Dendritic cell treated with granulocyte-macrophage colony-stimulating factor and Interleukin-4, amounts not matched to agents 40 ng/mL and 50 ng/mL, for 4 days (primary cell): ENCODE results near the gene GNA14.
A peak's percentile ranks its signal among the peaks of the same experiment; 100 is the strongest.
"Not testable (repeated sequence)": the region's sequence is repeated elsewhere in the genome, so short reads cannot be mapped to it uniquely, and the experiment has no call there.

Experiments
- H3K27ac Mint-ChIP-seq: one replicate; pipeline ENCODE4 v1.8.0; 2022; ENCODE audit warnings: mild to moderate bottlenecking, mixed read lengths
- H3K27me3 Mint-ChIP-seq: one replicate; pipeline ENCODE4 v1.8.0; 2022; ENCODE audit warnings: mild to moderate bottlenecking, mixed read lengths
- H3K36me3 Mint-ChIP-seq: one replicate; pipeline ENCODE4 v1.8.0; 2022; ENCODE audit warnings: low read depth, mixed read lengths
- H3K4me1 Mint-ChIP-seq: one replicate; pipeline ENCODE4 v1.8.0; 2022; ENCODE audit warnings: low read depth, mixed read lengths
- H3K4me3 Mint-ChIP-seq: one replicate; pipeline ENCODE4 v1.8.0; 2022; ENCODE audit warnings: mild to moderate bottlenecking, moderate library complexity, mixed read lengths
- H3K9me3 Mint-ChIP-seq: one replicate; pipeline ENCODE4 v1.8.0; 2022; ENCODE audit warnings: mixed read lengths
- intact Hi-C: fragments of 100-400 bp; cut with micrococcal nuclease; formaldehyde crosslinking; loops from one replicate; pipeline ENCODE4 v1.15.0; 2022

Gene GNA14

DNA sequence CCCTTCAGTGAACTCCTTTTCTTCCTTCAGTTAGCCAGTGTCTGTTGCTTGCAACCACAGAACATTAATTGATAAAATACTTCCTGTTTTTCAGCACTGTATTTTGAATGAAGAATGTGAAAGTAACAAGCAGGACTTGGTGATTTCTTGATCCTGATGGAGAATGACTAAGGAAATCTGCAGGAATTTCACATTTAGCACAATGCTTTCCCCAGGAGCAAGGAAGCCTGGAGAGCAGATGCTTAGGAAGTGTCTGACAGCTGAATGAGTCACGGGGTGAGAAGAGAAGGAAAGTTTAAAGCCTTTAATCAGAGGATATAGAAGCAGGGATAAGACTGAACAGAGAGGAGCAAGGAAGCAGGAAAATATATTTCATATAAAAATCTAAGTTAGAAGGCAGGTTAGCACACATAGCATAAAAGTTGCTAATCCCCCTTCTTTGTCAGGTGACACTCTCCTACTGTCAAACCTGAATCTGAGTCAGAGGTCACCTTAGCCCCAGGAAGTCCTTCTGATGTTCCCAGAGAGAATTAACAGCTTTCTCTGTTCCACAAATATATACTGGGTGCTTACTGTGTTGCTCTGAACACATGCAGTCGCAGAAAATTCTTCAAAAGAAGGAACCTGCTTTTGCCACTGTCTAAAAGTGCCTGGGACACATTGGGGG lies 59.7 kb downstream of the GNA14 start:
- Mint-ChIP-seq H3K27ac (no peak overlapping the region), H3K4me3 (peak overlapping the region; percentile 15), H3K9me3 (no peaks in the 10 kb centered on the region), H3K27me3 (no peaks in the 10 kb centered on the region), H3K4me1 (peaks cover 8% of the 10 kb centered on the region), H3K36me3 (no peaks in the 10 kb centered on the region)
- intact Hi-C loops, result no loop called here

DNA sequence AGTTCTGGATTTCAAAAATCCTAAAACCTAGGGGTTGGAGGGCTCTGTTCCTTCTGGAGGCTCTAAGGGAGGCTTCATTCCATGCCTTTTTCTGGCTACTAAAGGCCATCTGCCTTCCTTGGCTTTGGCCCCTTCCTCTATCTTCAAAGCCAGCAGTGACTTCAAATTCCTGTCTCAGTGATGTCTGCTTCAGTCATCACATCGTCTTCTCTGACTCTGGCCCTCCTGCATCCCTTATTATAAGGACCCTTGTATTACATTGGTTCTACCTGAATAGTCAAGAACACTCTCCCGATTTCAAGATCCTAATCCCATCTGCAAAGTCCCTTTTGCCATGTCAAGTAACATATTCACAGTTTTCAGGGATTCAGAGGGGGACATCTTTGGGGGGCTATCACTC lies 60.3 kb downstream of the GNA14 start:
- Mint-ChIP-seq H3K27ac (no peak overlapping the region), H3K4me1 (peaks cover 8% of the 10 kb centered on the region), H3K36me3 (no peaks in the 10 kb centered on the region), H3K9me3 (no peaks in the 10 kb centered on the region), H3K27me3 (no peaks in the 10 kb centered on the region), H3K4me3 (no peak overlapping the region)
- intact Hi-C loops, result no loop called here

DNA sequence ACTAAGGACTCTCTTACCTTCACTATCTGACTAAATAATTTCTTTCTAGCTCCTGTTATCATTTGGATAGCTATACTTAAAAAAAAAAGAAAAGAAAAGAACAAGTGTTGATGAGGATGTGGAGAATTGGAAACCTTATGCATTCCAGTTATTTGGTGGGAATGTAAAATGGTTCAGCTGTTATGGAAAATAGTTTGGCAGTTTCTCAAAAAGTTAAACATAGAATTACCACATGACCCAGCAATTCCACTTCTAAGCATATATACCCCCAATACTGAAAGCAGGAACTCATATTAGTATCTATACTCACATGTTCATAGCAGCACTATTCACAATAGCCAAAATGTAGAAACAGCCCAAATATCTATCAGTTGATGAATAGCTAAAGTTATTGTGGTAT lies 61.1 kb downstream of the GNA14 start:
- intact Hi-C loops, result no loop called here
- H3K27ac Mint-ChIP-seq, result no peak overlapping the region
- no peak overlapping the region for H3K4me3 Mint-ChIP-seq
- no peaks in the 10 kb centered on the region for H3K36me3 Mint-ChIP-seq
- H3K4me1 Mint-ChIP-seq, result peaks cover 8% of the 10 kb centered on the region
- H3K9me3 Mint-ChIP-seq, result no peaks in the 10 kb centered on the region
- H3K27me3 Mint-ChIP-seq, result no peaks in the 10 kb centered on the region

DNA sequence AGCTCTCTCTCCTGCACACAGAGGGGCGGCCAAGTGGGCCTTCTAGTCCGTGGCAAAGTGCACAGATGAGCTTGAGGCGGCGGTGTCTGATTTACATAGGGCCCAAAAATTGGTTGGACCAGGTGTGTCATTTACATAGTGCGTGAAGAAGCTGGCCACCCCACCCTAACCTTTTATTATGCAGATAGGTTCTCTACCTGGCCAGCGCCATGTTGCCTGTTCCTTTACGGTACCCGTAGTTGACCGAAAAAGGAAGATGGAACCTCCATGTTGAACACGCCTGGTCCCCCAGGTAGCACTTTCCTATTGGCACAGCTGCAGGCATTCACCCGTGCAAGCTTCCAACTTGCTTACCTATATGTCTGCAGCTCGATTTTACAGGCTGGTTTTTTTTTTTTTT lies 61.5 kb downstream of the GNA14 start:
- H3K4me1 Mint-ChIP-seq, result peaks cover 8% of the 10 kb centered on the region
- no peaks in the 10 kb centered on the region for H3K27me3 Mint-ChIP-seq
- H3K4me3 Mint-ChIP-seq, result no peak overlapping the region
- no peaks in the 10 kb centered on the region for H3K36me3 Mint-ChIP-seq
- no peak overlapping the region for H3K27ac Mint-ChIP-seq
- intact Hi-C loops, result no loop called here
- H3K9me3 Mint-ChIP-seq, result no peaks in the 10 kb centered on the region

DNA sequence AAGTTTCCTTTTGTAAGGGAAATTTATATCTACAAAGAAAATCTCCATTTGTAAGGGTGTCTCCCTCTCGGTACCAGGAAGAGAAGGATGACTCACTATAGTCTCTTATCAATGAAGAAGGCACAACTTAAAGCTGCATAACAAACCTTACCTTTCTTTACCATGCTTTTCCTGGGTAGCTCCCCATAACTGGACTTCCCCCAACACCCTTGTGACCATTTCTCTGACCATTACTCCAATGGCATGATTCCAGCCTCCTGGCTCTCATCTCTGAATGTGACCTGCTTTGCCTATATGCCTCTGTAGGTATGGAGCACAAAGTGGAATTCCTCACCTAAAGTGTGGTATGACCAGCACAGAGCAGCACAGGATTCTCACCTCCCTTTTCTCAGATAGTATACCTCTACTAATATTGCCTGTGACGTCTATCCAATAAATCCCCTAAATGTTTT lies 62.8 kb downstream of the GNA14 start:
- Mint-ChIP-seq H3K36me3 (no peaks in the 10 kb centered on the region), H3K9me3 (no peaks in the 10 kb centered on the region), H3K27me3 (no peaks in the 10 kb centered on the region), H3K4me3 (no peak overlapping the region), H3K4me1 (peaks cover 8% of the 10 kb centered on the region), H3K27ac (no peak overlapping the region)
- intact Hi-C loops, result no loop called here

DNA sequence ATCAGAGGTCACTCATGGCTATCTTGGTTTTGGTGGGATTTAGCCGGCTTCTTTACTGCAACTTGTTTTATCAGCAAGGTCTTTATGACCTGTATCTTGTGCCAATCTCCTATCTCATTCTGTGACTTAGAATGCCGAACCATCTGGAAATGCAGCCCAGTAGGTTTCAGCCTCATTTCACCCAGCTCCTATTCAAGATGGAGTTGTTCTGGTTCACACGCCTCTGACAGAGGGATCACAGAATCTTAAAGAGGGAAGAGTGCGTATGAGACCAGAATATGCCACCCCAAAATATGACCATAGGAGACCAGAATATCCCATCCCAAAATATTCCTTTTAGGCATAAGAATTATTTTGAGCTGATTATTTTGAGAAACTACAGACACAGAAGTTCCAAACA lies 63.2 kb downstream of the GNA14 start:
- H3K4me1 Mint-ChIP-seq, H3K4me3 Mint-ChIP-seq, H3K27me3 Mint-ChIP-seq, H3K36me3 Mint-ChIP-seq, H3K27ac Mint-ChIP-seq, intact Hi-C loops, H3K9me3 Mint-ChIP-seq: not testable (repeated sequence)

DNA sequence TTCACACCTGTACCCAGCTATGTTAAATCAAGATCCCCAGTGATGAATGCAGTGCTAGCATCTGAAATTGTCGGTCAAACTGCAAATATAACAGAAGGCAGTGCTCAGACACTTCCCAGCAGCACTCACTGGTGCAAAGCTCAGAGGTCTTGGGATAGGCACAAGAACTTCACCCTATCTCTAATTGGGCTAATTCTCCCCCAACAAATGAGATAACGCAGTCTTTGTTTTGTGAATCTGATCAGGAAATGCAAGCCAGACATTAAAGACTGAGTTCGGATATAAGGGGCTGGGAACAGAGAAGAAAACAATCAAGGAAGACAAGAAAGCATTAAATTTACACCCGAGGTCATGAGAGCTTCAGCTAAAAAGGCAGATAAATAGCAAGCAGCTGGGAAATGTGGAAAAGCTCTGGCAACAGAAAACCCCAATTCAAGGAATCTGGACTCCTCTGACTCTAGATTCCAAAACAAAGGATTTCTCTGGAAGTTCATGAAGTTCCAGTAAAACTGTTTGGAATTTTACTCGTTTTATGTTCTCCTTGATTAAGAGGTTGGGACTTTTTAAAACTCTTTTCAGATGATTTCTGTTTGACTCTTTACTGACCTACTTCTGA lies 65.1 kb downstream of the GNA14 start:
- H3K4me3 Mint-ChIP-seq, result no peak overlapping the region
- H3K36me3 Mint-ChIP-seq, result no peaks in the 10 kb centered on the region
- no peaks in the 10 kb centered on the region for H3K9me3 Mint-ChIP-seq
- no peak overlapping the region for H3K27ac Mint-ChIP-seq
- H3K27me3 Mint-ChIP-seq, result no peaks in the 10 kb centered on the region
- intact Hi-C loops, result no loop called here
- peaks cover 3% of the 10 kb centered on the region for H3K4me1 Mint-ChIP-seq

DNA sequence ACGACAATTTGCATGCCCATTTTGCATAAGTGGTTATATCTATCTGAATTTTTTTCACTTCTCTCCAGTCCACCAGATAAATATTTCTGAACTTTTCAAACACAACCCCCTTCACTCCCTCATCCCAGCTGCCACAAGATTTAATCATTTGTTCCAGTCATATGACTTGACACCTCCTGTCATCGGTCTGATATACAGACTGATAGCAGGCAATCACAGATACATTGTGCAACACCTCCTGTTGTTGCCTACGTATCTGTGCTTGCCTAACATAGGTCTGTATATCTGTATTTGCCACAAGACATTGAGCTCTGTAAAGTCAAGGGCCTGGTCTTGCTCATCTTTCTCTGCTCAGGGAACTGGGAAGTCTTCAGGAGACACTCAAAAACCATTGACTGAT lies 65.6 kb downstream of the GNA14 start:
- intact Hi-C loops, result no loop called here
- H3K27ac Mint-ChIP-seq, result no peak overlapping the region
- H3K27me3 Mint-ChIP-seq, result no peaks in the 10 kb centered on the region
- H3K36me3 Mint-ChIP-seq, result no peaks in the 10 kb centered on the region
- no peaks in the 10 kb centered on the region for H3K9me3 Mint-ChIP-seq
- H3K4me3 Mint-ChIP-seq, result no peak overlapping the region
- H3K4me1 Mint-ChIP-seq, result no peaks in the 10 kb centered on the region

DNA sequence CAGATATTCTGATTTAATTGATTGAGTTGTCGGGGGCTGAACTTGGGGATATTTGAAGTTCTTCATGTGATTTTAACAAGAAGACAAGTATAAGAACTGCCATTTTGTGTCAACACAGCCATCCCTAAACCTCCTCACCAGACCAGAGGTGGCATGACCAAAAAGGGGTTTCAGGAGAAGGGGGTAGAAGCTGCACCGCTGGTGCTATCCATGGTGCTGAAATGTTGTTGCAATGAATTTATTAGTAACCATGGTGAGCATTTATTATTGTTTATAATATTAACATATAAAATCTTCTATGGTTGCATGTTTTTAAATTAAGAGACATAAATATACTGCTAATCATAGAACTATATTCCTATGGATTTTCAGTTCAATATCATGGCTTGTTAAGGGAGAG lies 72.3 kb downstream of the GNA14 start:
- H3K36me3 Mint-ChIP-seq, result no peaks in the 10 kb centered on the region
- H3K4me1 Mint-ChIP-seq, result no peaks in the 10 kb centered on the region
- intact Hi-C loops, result no loop called here
- H3K9me3 Mint-ChIP-seq, result no peaks in the 10 kb centered on the region
- no peaks in the 10 kb centered on the region for H3K27me3 Mint-ChIP-seq
- no peak overlapping the region for H3K4me3 Mint-ChIP-seq
- H3K27ac Mint-ChIP-seq, result no peak overlapping the region

DNA sequence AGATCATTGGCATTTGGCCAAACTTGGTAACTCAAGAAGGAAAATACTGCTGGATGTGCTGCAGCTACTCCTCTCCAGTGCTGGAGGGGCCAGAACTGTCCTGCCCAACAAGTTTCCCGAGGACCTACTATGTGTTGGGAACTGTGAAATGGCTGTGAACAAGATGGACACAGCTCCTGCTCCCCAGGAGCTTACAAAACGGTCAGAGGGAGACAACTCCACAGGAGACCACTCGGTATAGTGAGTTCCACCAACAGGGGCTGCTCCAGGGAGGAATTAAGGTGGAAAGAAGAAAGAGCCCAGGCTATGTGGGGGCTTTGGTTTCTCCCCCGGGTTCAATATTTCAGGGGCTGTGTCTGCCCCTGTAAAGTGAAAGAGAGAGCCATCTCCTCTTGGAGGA lies 78.8 kb downstream of the GNA14 start:
- Mint-ChIP-seq H3K27ac (no peak overlapping the region), H3K27me3 (peaks cover 3% of the 10 kb centered on the region), H3K9me3 (no peaks in the 10 kb centered on the region), H3K4me3 (no peak overlapping the region), H3K36me3 (no peaks in the 10 kb centered on the region), H3K4me1 (no peaks in the 10 kb centered on the region)
- intact Hi-C loops, result no loop called here

DNA sequence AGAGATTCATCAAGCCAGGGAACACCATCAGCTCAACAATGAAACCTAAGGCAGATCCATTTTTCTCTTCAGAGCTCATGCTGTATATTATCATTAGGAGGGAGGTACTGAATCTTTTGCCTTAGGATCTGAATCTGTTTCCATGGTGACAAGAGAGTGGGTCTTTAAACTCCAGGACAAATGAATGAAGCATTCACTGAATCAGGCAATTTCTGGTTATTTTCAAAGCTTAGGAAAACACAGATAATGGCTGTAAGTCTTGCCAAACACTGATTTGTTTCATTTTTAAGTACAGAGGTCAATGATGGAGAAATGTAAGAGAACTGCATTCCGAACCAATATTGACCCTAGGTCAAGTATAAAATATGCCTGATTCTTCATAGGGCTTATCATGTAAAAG lies 84.9 kb downstream of the GNA14 start:
- intact Hi-C loops, result no loop called here
- H3K9me3 Mint-ChIP-seq, result no peaks in the 10 kb centered on the region
- peaks cover 14% of the 10 kb centered on the region for H3K4me1 Mint-ChIP-seq
- H3K27me3 Mint-ChIP-seq, result no peaks in the 10 kb centered on the region
- no peaks in the 10 kb centered on the region for H3K36me3 Mint-ChIP-seq
- no peak overlapping the region for H3K4me3 Mint-ChIP-seq
- no peak overlapping the region for H3K27ac Mint-ChIP-seq

DNA sequence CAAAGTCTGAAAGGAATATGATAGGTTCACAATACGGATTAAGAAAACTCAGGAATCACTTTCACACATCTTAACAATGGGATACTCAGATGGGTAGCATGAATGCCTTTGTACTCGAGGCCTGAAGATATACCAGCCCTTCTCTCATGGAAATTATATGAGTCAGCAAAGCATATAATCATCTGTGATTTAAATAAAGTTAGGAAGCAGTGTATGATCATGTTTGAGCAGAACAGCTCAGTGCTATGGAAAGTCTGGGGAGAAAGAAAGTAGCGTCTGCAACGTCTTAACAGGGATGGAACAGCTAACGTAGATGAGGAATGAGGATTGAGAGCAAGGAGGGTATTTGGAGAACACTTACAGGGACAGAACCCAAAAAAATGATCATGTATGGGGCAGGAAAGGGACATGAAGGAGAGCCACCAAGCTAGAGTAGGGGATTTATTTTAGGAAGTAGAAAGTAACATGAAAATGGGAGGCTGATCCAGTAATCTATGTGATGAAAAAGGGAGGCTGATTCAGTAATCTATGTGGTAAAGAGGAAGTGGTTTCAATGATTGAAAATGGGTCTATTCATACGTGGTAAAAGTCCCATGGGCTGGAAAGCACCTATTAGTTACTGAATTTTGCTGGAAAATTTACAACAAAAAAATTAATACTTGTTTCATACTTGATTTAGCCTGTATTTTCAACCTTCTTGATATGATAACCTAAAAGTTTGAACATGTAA lies 85.9 kb downstream of the GNA14 start:
- H3K27ac Mint-ChIP-seq, result peak overlapping the region; percentile 18

DNA sequence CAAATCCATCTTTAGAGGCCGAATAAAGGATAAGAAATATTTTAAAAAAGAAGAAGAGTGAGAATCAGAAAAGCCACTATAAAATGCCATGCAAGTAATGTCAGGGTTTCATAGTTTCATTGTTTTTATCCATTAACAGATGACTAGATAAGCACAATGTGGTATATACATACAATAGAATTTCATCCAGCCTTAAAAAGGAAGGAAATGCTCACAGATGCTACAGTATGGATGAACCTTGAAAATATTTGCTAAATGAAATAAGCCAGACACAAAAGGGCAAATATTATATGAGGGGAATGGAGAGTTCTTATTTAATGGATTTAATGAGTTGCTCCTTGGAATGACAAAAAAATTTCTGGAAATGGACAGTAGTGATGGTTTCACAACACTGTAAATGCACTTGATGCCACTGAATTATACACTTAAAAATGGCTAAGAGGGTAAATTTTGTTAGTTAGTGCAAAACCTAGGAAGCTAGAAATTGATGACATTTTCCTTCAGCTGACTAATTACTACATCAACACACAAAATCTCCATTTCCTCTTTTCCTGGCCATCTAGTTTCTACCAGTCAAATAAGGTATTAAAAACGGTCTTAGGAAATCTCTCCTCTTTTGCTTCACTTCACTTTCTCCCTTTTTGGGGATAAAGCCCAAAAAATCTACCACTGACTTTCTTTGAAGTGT lies 86.6 kb downstream of the GNA14 start:
- intact Hi-C loops, result no loop called here
- Mint-ChIP-seq H3K4me1 (peaks cover 22% of the 10 kb centered on the region), H3K9me3 (no peaks in the 10 kb centered on the region), H3K27ac (peak overlapping the region; percentile 18), H3K27me3 (no peaks in the 10 kb centered on the region), H3K4me3 (no peak overlapping the region), H3K36me3 (no peaks in the 10 kb centered on the region)

More for the DNA sequence above, 85.9 kb downstream of the GNA14 start:
- Mint-ChIP-seq H3K36me3 (no peaks in the 10 kb centered on the region), H3K4me1 (peaks cover 15% of the 10 kb centered on the region), H3K9me3 (no peaks in the 10 kb centered on the region), H3K27me3 (no peaks in the 10 kb centered on the region), H3K4me3 (no peak overlapping the region)
- intact Hi-C loops, result no loop called here

DNA sequence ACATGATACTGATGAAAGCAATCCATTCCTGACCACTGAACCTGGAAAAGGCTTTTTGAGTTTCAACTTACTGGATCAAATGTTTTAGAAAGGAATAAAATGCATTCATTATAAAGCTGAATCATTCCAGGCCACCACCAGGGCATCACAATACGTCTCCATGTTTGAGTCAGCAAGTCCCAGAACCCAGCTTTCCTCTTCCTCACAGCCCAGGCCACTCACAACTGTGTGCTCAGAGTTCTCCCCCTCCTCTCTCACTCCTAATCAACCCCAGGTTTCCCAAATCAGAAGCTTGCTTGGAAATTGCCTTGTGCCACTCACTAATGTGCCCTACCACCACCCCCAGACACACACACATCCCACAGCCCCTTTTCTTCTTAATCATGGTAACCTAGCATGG lies 91.7 kb downstream of the GNA14 start:
- no peaks in the 10 kb centered on the region for H3K27me3 Mint-ChIP-seq
- no peak overlapping the region for H3K4me3 Mint-ChIP-seq
- H3K9me3 Mint-ChIP-seq, result no peaks in the 10 kb centered on the region
- no peaks in the 10 kb centered on the region for H3K36me3 Mint-ChIP-seq
- peaks cover 17% of the 10 kb centered on the region for H3K4me1 Mint-ChIP-seq
- no peak overlapping the region for H3K27ac Mint-ChIP-seq
- intact Hi-C loops, result no loop called here
